ENCODE data around the gene NTM. TPM values are rescaled to one million over a fixed set of nuclear protein-coding genes. Genes with fewer than 3 reads are reported as not detected.

NTM gene
- total RNA-seq, 1 experiment from 2014 or later = 9.9 TPM

GRCh38 chr11:132056689-132057088 is 686.3 kb downstream of the NTM start:
- H3K56ac ChIP-seq (ENCODE audit: insufficient read length, low read depth, low read length) = no peak overlapping the region
- H3K23me2 ChIP-seq (ENCODE audit: insufficient read length, low read depth, low read length, poor library complexity, severe bottlenecking) = no peaks in the 10 kb centered on the region
- H3K4me2 ChIP-seq (ENCODE audit: insufficient read depth, insufficient read length, low read length) = no peak overlapping the region
- Mint-ChIP-seq H3K27ac (no peak overlapping the region), H3K4me1 (peaks cover 0 to 2% of the 10 kb centered on the region in 2 experiments; a peak in 2 of 4 replicates), H3K9me3 (no peaks in the 10 kb centered on the region), H3K36me3 (ENCODE audit: insufficient read depth in 1 of 3, low read depth in 3 of 3) (no peaks in the 10 kb centered on the region), H3K4me3 (no peak overlapping the region), H3K27me3 (ENCODE audit: low read depth) (no peaks in the 10 kb centered on the region)
- no peak overlapping the region for H3K18ac ChIP-seq (ENCODE audit: insufficient read length, low read depth, low read length)
- H3K79me1 ChIP-seq (ENCODE audit: insufficient read depth, low read depth, low read length, poor library complexity, severe bottlenecking) = no peaks in the 10 kb centered on the region
- H3K79me2 ChIP-seq (ENCODE audit: insufficient read depth, low read length) = no peaks in the 10 kb centered on the region
- no peak overlapping the region for H3K23ac ChIP-seq (ENCODE audit: insufficient read length, low read depth, low read length)
- H4K91ac ChIP-seq (ENCODE audit: insufficient read length, low read depth, low read length) = no peak overlapping the region
- H2AK5ac ChIP-seq (ENCODE audit: insufficient read length, low read length) = no peak overlapping the region
- H2BK20ac ChIP-seq (ENCODE audit: low read depth, low read length, poor library complexity, severe bottlenecking) = no peak overlapping the region
- no peak overlapping the region for H3K4ac ChIP-seq (ENCODE audit: low read depth, low read length)
- H2AFZ ChIP-seq (ENCODE audit: low read length) = no peak overlapping the region
- H3K4me1 ChIP-seq (ENCODE audit: insufficient read depth, low read length) = peaks cover 7% of the 10 kb centered on the region; the same call in 1 of the 2 replicates
- no CpG with 5 or more reads among the region's 6 CpGs for WGBS (ENCODE audit: extremely low coverage, insufficient read length, low lambda C conversion rate)
- no peak overlapping the region for H3K14ac ChIP-seq (ENCODE audit: insufficient read depth, low read length)
- H2BK15ac ChIP-seq (ENCODE audit: low read depth, low read length) = no peak overlapping the region
- TF ChIP-seq, protein P1, sequence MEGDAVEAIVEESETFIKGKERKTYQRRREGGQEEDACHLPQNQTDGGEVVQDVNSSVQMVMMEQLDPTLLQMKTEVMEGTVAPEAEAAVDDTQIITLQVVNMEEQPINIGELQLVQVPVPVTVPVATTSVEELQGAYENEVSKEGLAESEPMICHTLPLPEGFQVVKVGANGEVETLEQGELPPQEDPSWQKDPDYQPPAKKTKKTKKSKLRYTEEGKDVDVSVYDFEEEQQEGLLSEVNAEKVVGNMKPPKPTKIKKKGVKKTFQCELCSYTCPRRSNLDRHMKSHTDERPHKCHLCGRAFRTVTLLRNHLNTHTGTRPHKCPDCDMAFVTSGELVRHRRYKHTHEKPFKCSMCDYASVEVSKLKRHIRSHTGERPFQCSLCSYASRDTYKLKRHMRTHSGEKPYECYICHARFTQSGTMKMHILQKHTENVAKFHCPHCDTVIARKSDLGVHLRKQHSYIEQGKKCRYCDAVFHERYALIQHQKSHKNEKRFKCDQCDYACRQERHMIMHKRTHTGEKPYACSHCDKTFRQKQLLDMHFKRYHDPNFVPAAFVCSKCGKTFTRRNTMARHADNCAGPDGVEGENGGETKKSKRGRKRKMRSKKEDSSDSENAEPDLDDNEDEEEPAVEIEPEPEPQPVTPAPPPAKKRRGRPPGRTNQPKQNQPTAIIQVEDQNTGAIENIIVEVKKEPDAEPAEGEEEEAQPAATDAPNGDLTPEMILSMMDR (conservative IDR thresholded peaks at IDR 0.05) = no peak
- no peaks in the 10 kb centered on the region for H4K20me1 ChIP-seq (ENCODE audit: control insufficient read depth, insufficient read depth, insufficient read length)
- no peaks in the 10 kb centered on the region for H3K9me3 ChIP-seq (ENCODE audit: control insufficient read depth, low read depth, low read length)
- no peaks in the 10 kb centered on the region; the same call in 1 of the 2 replicates for H3K27me3 ChIP-seq (ENCODE audit: insufficient read depth, low read length)
- no peak overlapping the region for H2BK120ac ChIP-seq (ENCODE audit: low read depth, low read length, poor library complexity, severe bottlenecking)
- no peak overlapping the region for H3T11ph ChIP-seq (ENCODE audit: low read length)
- H2BK5ac ChIP-seq (ENCODE audit: insufficient read length, low read length) = no peak overlapping the region
- H3K9ac ChIP-seq (ENCODE audit: extremely low read depth, insufficient read length, low read length) = no peak overlapping the region
- H4K5ac ChIP-seq (ENCODE audit: insufficient read length, low read depth, low read length) = no peak overlapping the region
- no peak overlapping the region for H2BK12ac ChIP-seq (ENCODE audit: insufficient read length, low read depth, low read length)
- no peak overlapping the region for H4K8ac ChIP-seq (replicated peaks; ENCODE audit: insufficient read length, low read depth, low read length)
- DNase-seq = no peak
- no peak overlapping the region for H3K27ac ChIP-seq (ENCODE audit: insufficient read length, low read depth, low read length)
